Muscle of back (tissue), 11 donors: ENCODE measurements around the gene PTPN14. TPM values are rescaled to one million over a fixed set of nuclear protein-coding genes. Genes with fewer than 3 reads are reported as not detected.
A peak's percentile ranks its signal among the peaks of the same experiment; 100 is the strongest.

Source experiments
- DNase-seq, 3 donors: peaks; one replicate each; pipeline versions ENCODE4 v3.0.0 to v3.0.0-alpha.2; 2013
- polyA plus RNA-seq, 10 donors: library from polyadenylated mRNA; unstranded; fragments of 120-200 nt; gene quantifications; one replicate each; pipeline ENCODE4 v1.2.1, GENCODE V29; 2013; ENCODE audit not compliant: insufficient read length in 10 of 10

Gene PTPN14
- polyA plus RNA-seq, 10 donors: 16.0 to 27.8 (median 19.1) TPM

DNA sequence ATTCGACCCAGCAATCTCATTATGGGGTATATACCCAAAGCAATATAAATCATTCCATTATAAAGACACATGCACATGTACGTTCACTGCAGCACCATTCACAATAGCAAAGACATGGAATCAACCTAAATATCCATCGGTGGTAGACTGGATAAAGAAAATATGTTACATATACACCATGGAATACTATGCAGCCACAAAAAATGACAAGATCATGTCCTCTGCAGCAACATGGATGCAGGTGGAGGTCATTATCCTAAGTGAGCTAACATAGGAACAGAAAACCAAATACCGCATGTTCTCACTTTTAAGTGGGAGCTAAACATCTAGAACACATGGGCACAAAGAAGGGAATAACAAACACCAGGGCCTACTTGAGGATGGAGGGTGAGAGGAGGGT is 115.5 kb downstream of the PTPN14 start:
- DNase-seq: no peak

DNA sequence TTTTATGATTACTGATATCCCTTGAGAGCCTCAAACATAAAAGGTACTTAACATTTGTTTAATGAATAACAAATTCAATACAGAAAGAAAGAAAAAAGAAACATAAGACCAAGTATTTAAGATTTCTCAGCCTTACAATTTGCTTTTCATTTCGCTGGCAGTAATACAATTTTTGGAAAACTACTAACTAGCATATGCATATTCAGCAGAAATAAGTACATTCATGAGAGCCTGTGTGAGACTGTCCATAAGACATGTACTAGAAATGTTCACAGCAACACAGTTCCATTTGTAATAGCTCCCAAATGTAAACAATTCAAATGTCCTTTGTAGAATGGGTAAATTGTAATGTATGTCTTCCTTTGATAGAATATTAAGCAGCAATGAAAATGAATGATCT is 119.2 kb downstream of the PTPN14 start:
- DNase-seq: no peak

- DNase-seq: no peak
Measured at GRCh38 chr1:214429951-214430770, 121.2 kb downstream of the PTPN14 start.

- DNase-seq: peak in 1 of 3 donors; percentile 83
Measured at GRCh38 chr1:214427871-214428277, 123.5 kb downstream of the PTPN14 start.

DNA sequence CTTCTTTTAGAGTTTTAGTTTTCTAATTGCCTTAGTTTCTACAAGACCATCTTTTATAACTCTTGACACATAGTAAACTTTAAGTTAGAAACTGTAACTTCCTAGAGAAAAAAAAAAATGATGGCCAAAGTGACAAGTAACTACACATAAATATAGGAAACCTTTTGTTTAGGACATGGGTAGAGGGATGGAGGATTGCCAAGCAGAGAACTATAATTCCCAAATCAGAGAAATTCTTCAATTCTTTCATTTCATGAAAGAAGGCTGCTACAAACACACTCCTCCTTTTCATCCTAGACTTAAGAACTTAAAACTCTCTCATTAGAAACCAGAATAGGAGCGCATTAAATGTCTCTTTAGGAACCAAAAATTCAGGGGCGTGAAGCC is 125.0 kb downstream of the PTPN14 start:
- no peak for DNase-seq

DNA sequence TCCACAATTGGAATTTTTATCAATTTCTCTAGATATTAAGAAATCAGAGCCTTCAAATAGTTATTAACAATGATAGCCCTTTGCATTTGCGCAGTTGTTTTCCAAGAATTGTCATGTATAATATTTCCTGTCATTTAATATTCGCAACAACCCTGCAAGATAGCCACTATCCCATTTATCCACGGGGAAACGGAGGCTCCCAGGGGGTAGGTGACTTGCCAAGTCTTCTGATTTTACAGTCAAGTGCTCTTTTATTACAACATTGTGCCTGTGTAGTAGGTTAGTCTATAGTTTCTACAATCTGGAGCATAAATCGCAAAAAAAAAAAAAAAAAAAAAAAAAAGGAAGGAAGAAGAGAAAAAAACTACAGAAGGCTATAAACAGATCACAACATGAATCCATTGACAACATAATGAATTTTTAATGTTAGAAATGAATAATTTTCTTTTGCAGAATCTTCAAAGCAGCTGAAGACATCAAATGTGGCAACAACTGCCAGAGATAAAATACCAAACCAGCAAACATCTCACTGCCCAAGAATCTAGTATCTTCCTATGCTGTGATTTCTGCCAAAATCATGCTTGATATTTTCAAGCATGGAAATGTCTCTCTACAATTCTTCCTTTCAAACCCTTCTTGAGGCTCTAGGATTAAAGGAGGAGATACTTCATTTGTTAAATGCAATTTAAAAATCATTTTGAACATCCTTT is 125.5 kb downstream of the PTPN14 start:
- no peak for DNase-seq

- DNase-seq: no peak
Measured at GRCh38 chr1:214425101-214425500, 126.3 kb downstream of the PTPN14 start.

DNA sequence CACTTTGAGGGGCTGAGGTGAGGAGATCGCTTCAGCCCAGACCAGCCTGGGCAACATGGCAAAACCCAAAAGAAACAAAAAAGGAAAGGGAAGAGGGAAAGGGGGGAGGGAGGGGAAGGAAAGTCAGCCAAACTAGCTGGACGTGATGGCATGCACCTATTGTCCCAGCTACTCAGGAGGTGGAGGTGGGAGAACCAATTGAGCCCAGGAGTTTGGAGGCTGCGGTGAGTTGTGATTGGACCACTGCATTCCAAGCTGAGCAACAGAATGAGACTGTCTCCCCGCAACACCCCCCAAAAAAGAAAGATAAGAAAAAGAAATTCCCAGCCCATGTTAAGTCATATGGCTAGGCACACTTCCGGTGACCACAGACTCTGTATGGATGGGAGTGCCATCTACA is 128.4 kb downstream of the PTPN14 start:
- DNase-seq: no peak

DNA sequence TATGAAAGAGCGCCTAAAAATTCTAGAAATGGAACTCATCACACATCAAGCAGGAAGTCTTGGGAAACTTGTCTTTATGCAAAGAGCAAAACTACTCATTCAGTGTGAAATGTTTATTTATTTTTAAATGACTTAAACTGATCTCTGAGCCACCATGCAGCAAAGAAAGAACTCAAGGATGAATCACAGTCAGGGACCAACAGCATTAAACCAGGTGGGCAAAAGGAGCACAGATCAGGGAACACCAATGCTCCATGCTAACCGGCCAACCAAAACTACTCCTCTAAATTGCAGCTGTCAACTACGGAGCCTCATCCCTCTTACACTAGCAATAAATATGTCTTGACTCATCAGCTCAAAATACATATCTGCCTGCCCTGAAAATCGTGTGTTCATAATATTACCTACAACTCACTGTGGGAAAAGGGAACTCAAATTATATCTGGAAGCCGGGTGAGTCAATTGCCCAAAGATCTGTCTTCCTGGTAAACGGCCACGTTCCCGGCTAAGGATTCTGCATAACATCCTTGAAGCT is 129.2 kb downstream of the PTPN14 start:
- DNase-seq: peak in 1 of 3 donors; percentile 84

GRCh38 chr1:214420833-214421232 is 130.6 kb downstream of the PTPN14 start:
- DNase-seq: no peak

GRCh38 chr1:214420341-214420740 is 131.1 kb downstream of the PTPN14 start:
- DNase-seq: no peak

DNA sequence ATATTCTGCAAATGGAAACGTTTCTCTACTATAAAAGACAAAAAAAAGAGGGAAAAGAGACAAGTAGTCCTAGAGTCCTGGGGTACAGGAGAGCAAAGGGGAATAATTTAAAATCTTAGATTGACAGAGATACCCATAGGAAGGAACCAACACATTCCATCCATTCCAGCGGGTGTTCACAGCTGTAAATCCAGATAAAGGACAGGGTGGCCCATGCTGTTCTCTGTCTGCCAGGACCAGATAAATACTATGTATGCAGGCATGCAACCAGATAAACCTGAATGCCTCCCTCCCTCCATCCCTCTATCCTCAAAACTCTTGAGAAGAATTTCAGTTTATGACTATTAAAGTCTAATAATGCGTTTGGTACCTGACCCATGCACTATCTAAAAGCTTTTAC is 131.8 kb downstream of the PTPN14 start:
- no peak for DNase-seq

DNA sequence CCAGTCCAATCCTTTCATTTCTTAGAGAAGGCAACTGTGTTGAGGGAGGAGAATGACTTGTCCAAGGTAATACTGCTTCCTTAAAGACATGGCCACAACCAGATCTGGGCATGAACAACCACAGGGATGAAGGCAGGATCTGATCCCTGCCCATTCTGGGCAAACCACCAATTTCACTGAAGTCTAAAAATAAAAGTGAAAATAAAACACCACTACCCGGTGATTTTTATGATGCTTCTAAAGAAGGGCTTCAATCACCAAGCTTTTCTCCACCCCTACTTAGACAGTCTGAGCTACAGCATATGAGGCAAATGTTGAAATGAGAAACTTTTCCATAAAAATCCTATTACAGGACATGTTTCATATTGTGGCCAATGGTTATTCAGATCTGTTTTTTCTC is 133.0 kb downstream of the PTPN14 start:
- no peak for DNase-seq

DNA sequence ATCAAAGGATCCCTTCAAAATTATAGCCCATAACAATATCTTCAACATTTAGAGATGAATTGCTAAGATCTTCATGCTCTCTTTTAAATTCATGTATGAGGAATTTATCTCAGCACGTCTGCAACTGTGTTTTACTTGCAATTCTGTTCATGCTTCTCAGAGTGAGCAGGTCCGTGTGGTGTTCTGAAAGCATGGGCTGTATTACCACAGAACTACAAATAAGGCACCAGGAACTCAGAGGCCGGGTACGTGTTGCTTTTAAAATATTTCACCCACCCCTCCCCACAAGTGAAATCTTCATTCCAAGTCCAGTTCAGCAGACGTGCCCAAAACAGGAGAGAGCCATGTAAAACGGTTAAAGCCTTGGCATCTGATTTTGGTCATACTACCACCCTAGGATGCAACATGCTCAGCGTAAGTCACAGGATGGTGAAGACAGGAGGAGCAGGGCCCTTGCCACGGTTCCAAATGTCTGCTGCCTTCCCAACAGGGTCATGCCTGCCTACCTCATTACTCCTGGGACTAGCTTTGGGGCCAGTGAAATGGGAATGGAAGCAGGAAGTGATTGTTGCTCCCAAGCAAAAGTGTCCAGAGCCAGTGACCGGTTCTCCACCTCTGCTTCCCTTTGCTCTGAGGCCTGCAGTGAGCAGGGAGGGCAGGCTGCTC is 133.7 kb downstream of the PTPN14 start:
- DNase-seq: no peak

DNA sequence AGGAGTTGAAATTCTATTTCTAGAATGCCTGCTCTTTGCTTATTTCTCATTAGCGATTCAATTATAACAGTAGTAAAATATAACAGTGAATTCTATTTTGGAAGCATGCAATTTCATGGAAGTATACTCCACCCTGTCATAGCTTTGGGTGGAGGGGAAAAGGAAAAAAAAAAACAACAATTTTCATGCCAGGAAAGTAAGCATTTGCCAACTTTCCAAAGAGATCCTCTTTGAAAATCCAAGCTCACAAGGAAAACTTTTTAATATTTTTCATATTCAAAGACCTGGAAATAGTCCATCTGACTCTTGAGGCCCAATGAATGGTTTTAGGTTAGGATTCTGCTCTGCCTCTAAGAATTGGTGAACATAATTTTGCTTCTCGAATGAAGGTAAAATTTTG is 134.5 kb downstream of the PTPN14 start:
- DNase-seq: peak in 2 of 3 donors; percentile 60 to 62

- peak in 2 of 3 donors; percentile 48 to 56 for DNase-seq
Measured at GRCh38 chr1:214416417-214416816, 135.0 kb downstream of the PTPN14 start.

- no peak for DNase-seq
Measured at GRCh38 chr1:214415131-214415530, 136.3 kb downstream of the PTPN14 start.

- DNase-seq: no peak
Measured at GRCh38 chr1:214414691-214415090, 136.7 kb downstream of the PTPN14 start.

DNA sequence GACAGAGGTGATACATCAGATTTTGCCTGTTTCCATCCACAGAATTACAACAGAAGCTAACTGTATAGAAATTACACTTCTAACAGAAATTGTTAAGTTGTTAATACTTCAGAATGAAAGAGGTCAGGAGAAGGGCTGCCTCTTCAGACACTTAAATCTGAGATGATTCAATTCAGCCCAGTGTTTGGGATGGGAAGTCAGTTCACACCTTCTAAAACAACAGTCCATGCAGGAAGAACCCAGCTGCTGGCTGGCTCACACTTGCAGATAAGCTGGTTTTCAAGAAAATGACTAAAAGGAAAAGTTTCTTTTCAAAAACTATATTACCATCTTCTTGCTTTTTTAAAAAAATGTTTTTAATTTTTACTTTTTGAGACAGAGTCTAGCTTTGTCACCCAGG is 138.1 kb downstream of the PTPN14 start:
- no peak for DNase-seq

DNA sequence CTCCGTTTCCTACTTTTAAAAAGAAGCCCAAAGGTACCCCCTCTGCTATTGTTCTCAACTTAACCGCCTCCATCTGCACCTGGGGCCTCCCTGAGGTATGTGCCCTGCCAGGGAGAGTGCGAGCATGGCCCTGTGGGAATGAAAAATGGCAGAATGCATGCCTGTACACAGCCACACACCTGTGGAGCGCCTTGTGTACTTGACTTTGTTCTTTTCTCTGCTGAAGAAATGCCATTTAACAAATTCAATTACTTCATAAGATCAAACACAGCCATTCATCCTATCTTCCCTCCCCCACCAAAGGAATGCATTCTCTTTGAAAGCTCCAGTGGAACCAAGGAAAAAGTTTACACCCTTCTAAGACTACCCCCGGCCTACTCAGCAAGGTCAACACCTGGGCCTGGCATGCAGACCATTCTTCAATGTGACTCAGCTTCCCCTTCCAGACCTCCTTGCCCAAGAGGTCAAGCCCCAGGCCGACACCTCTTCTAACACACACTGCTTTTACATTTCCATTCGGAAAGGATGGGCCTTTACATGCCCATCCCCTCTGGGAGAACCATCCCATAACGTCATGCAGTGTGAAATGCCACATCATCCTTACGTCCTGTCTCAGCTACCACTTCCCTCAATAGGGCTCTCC is 146.7 kb downstream of the PTPN14 start:
- DNase-seq: no peak

DNA sequence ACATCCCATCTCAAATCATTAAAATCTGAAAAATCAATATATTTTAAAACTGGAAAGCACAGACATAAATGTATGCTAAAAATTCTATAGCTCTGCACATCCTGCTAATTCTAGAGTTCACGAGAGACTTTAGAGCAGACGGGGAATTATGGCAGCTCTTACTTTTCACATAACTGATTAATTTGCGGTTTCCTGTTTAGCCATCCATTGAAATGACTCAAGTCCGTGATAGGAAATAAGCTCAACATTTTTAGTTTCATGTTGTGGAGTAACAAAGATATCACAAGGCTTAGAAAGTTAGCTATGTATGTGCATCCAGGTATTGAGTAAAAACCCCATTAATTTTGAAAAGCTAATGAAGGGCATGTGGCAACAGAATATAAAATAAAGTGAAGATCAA is 147.2 kb downstream of the PTPN14 start:
- DNase-seq: peak in 1 of 3 donors; percentile 62

GRCh38 chr1:214403431-214403830 is 148.0 kb downstream of the PTPN14 start:
- DNase-seq: no peak
